Right cardiac atrium (tissue), 5 donors: ENCODE measurements around the gene VTI1A. TPM values are rescaled to one million over a fixed set of nuclear protein-coding genes. Genes with fewer than 3 reads are reported as not detected.

Experiments
- ATAC-seq, 2 donors: fragments of 200-7000 bp; cut with Tn5 transposase; one replicate each; pipeline versions ENCODE4 v1.8.0 to v1.9.1; 2020; ENCODE audit warnings: moderate library complexity in 2 of 2, mild to moderate bottlenecking in 1 of 2
- DNase-seq, 3 donors: peaks; one replicate each; pipeline ENCODE4 v3.0.0-alpha.2; 2020
- H3K27ac ChIP-seq: one replicate; pipeline ENCODE4 v1.5.1; 2013; ENCODE audit warnings: mild to moderate bottlenecking, low read length, control low read depth, moderate library complexity
- H3K27me3 ChIP-seq: one replicate; pipeline ENCODE4 v1.6.1; 2013; ENCODE audit not compliant: control insufficient read depth, insufficient read depth
- H3K4me1 ChIP-seq: one replicate; pipeline ENCODE4 v1.6.1; 2013; ENCODE audit warnings: low read length; ENCODE audit not compliant: control insufficient read depth, insufficient read depth
- H3K4me3 ChIP-seq: one replicate; pipeline ENCODE4 v1.5.1; 2013; ENCODE audit warnings: low read length, control low read depth
- H3K9me3 ChIP-seq: one replicate; pipeline ENCODE4 v1.6.1; 2013; ENCODE audit warnings: low read length; ENCODE audit not compliant: control insufficient read depth
- WGBS: extraction: QIAGEN DNeasy Blood & Tissue Kit; methylation state at CpG from one replicate; pipeline ENCODE4 v1.1.7; 2013; 5-methylcytosine and 5-hydroxymethylcytosine counted together
- intact Hi-C, 4 donors: fragments of 100-400 bp; cut with DNase I; formaldehyde crosslinking; loops; one replicate each; pipeline versions ENCODE4 v1.11.0 to v1.14.0; 2022 to 2023
- polyA plus RNA-seq: library from polyadenylated mRNA; stranded (reverse); fragments of 200-250 nt; gene quantifications from one replicate; pipeline ENCODE4 v1.2.3, GENCODE V29; 2013
- total RNA-seq, 4 donors: library from RNA; stranded (reverse); fragmentation: NEBNext Ultra II Directional; extraction: Animal tissue kit (Norgen Biotek cat#: 25700); gene quantifications; one replicate each; pipeline ENCODE4 v1.2.1, GENCODE V29; 2021
- donor health status: healthy with polysubstance abuse.
- donor health status: DM: no; HTN: yes; CAD: no.
- donor health status: DM: no; HTN: no; CAD: no.
- donor health status: DM: no; HTN: yes; CAD: no; lungs with severe emphysema.
- donor health status: DM: yes; HTN: yes; CAD: no.

The VTI1A gene
- total and polyA plus RNA-seq, 5 donors: 9.1 to 22.5 (median 19.7) TPM

- H3K4me3 ChIP-seq: no peak overlapping the region
Measured at GRCh38 chr10:112426111-112426510, 20.9 kb upstream of the VTI1A start.

GRCh38 chr10:112429147-112429546 lies 17.9 kb upstream of the VTI1A start:
- Histone ChIP-seq H3K4me3 (no peak overlapping the region), H3K4me1 (no peaks in the 10 kb centered on the region), H3K9me3 (no peaks in the 10 kb centered on the region), H3K27ac (no peak overlapping the region), H3K27me3 (no peaks in the 10 kb centered on the region)
- DNase-seq (no peak), ATAC-seq (no peak)
- intact Hi-C loops: loop anchor here in 1 of 4 donors (10.0 kb wide), 1 partner anchor 94 kb away; no protein-coding TSS in a partner anchor
- WGBS: 70% methylated on average over 3 of the region's 3 CpGs

More at GRCh38 chr10:112426111-112426510, 20.9 kb upstream of the VTI1A start:
- H3K27ac ChIP-seq: no peak overlapping the region
- intact Hi-C loops: loop anchor here in 1 of 4 donors (10.0 kb wide), 1 partner anchor 91 kb away; no protein-coding TSS in a partner anchor
- H3K27me3 ChIP-seq: no peaks in the 10 kb centered on the region
- DNase-seq: no peak
- no peaks in the 10 kb centered on the region for H3K9me3 ChIP-seq
- WGBS: 69% methylated on average over 2 of the region's 2 CpGs
- ATAC-seq: no peak
- no peaks in the 10 kb centered on the region for H3K4me1 ChIP-seq

GRCh38 chr10:112429654-112430230 lies 17.3 kb upstream of the VTI1A start:
- Histone ChIP-seq H3K9me3 (no peaks in the 10 kb centered on the region), H3K27ac (no peak overlapping the region), H3K4me1 (no peaks in the 10 kb centered on the region), H3K27me3 (no peaks in the 10 kb centered on the region), H3K4me3 (no peak overlapping the region)
- WGBS: 82% methylated on average over 15 of the region's 15 CpGs
- DNase-seq (no peak), ATAC-seq (peak; percentile 18 to 31)
- intact Hi-C loops: loop anchor here (10.0 kb wide), 4 partner anchors 95 to 265 kb away; no protein-coding TSS in a partner anchor

- no peak overlapping the region for H3K27ac ChIP-seq
- H3K4me1 ChIP-seq: no peaks in the 10 kb centered on the region
- H3K9me3 ChIP-seq: no peaks in the 10 kb centered on the region
- intact Hi-C loops: loop anchor here in 3 of 4 donors (10.0 kb wide), 3 partner anchors 118 to 268 kb away; no protein-coding TSS in a partner anchor
- no peak for DNase-seq
- 91% methylated on average over 2 of the region's 2 CpGs for WGBS
- H3K27me3 ChIP-seq: no peaks in the 10 kb centered on the region
- ATAC-seq: no peak
- H3K4me3 ChIP-seq: no peak overlapping the region
Measured at GRCh38 chr10:112433136-112433535, 13.9 kb upstream of the VTI1A start.

GRCh38 chr10:112434988-112435619 lies 11.9 kb upstream of the VTI1A start:
- Histone ChIP-seq H3K4me1 (no peaks in the 10 kb centered on the region), H3K4me3 (no peak overlapping the region), H3K9me3 (no peaks in the 10 kb centered on the region), H3K27ac (no peak overlapping the region), H3K27me3 (no peaks in the 10 kb centered on the region)
- ATAC-seq (no peak), DNase-seq (no peak)
- 82% methylated on average over 2 of the region's 2 CpGs for WGBS
- intact Hi-C loops: loop anchor here in 3 of 4 donors (10.0 kb wide), 3 partner anchors 120 to 270 kb away; no protein-coding TSS in a partner anchor

GRCh38 chr10:112438356-112438755 lies 8.7 kb upstream of the VTI1A start:
- Histone ChIP-seq H3K4me1 (no peaks in the 10 kb centered on the region), H3K27ac (no peak overlapping the region), H3K4me3 (no peak overlapping the region), H3K9me3 (no peaks in the 10 kb centered on the region), H3K27me3 (no peaks in the 10 kb centered on the region)
- DNase-seq (no peak), ATAC-seq (no peak)
- 94% methylated on average over 4 of the region's 4 CpGs for WGBS
- intact Hi-C loops: loop anchor here in 3 of 4 donors (10.0 kb wide), 3 partner anchors 124 to 274 kb away; no protein-coding TSS in a partner anchor

- intact Hi-C loops: loop anchor here in 1 of 4 donors (10.0 kb wide), 1 partner anchor 267 kb away; no protein-coding TSS in a partner anchor
- H3K9me3 ChIP-seq: no peaks in the 10 kb centered on the region
- H3K4me3 ChIP-seq: no peak overlapping the region
- no peak for ATAC-seq
- H3K4me1 ChIP-seq: peaks cover 2% of the 10 kb centered on the region
- H3K27ac ChIP-seq: no peak overlapping the region
- DNase-seq: no peak
- H3K27me3 ChIP-seq: no peaks in the 10 kb centered on the region
- 86% methylated on average over 1 of the region's 1 CpG for WGBS
Measured at GRCh38 chr10:112441520-112441919, 5.5 kb upstream of the VTI1A start.

- intact Hi-C loops: loop anchor here in 1 of 4 donors (10.0 kb wide), 1 partner anchor 267 kb away; no protein-coding TSS in a partner anchor
- no peak for DNase-seq
- Histone ChIP-seq H3K4me3 (no peak overlapping the region), H3K4me1 (peaks cover 2% of the 10 kb centered on the region), H3K27ac (no peak overlapping the region), H3K27me3 (no peaks in the 10 kb centered on the region), H3K9me3 (no peaks in the 10 kb centered on the region)
- ATAC-seq: no peak
- 80% methylated on average over 3 of the region's 3 CpGs for WGBS
Measured at GRCh38 chr10:112442063-112442462, 5.0 kb upstream of the VTI1A start.

GRCh38 chr10:112446055-112446854 lies 760 bp upstream of the VTI1A start:
- peak overlapping the region; percentile 77 for H3K4me3 ChIP-seq
- no peaks in the 10 kb centered on the region for H3K9me3 ChIP-seq
- WGBS: 5% methylated on average over 20 of the region's 20 CpGs
- DNase-seq (peak in 1 of 3 donors; percentile 44), ATAC-seq (peak; percentile 4 to 8)
- no peaks in the 10 kb centered on the region for H3K27me3 ChIP-seq
- peak overlapping the region; percentile 95 for H3K27ac ChIP-seq
- intact Hi-C loops: loop anchor here in 1 of 4 donors (10.0 kb wide), 1 partner anchor 271 kb away; no protein-coding TSS in a partner anchor
- peaks cover 2% of the 10 kb centered on the region for H3K4me1 ChIP-seq

GRCh38 chr10:112447620-112447928 lies 559 bp downstream of the VTI1A start:
- no peak for DNase-seq
- no peaks in the 10 kb centered on the region for H3K9me3 ChIP-seq
- no peaks in the 10 kb centered on the region for H3K27me3 ChIP-seq
- 3% methylated on average over 10 of the region's 10 CpGs for WGBS
- H3K27ac ChIP-seq: no peak overlapping the region
- peak overlapping the region; percentile 77 for H3K4me3 ChIP-seq
- intact Hi-C loops: loop anchor here in 1 of 4 donors (10.0 kb wide), 1 partner anchor 273 kb away; no protein-coding TSS in a partner anchor
- peaks cover 2% of the 10 kb centered on the region for H3K4me1 ChIP-seq
- no peak for ATAC-seq
